Ovary (tissue), 9 donors: ENCODE data around the gene SLC6A4. TPM values are rescaled to one million over a fixed set of nuclear protein-coding genes. Genes with fewer than 3 reads are reported as not detected.
"Not testable (repeated sequence)": the region's sequence is repeated elsewhere in the genome, so short reads cannot be mapped to it uniquely, and the experiment has no call there.

Source experiments
- DNase-seq, 5 donors: peaks; one replicate each; pipeline ENCODE4 v3.0.0-alpha.2; 2019 to 2020
- H3K27ac ChIP-seq, 2 donors: fragments of 200-600 bp; one replicate each; pipeline versions ENCODE4 v1.5.1 to v1.8.0; 2019 to 2022
- H3K27me3 ChIP-seq: fragments of 200-600 bp; one replicate; pipeline ENCODE4 v1.8.0; 2022
- H3K36me3 ChIP-seq: fragments of 200-600 bp; sonication (generic); one replicate; pipeline ENCODE4 v1.5.1; 2019
- H3K4me1 ChIP-seq: one replicate; pipeline ENCODE4 v1.8.1; 2013; ENCODE audit warnings: mild to moderate bottlenecking, moderate library complexity; ENCODE audit not compliant: insufficient read depth
- H3K4me3 ChIP-seq: fragments of 200-600 bp; sonication (generic); one replicate; pipeline ENCODE4 v1.5.1; 2017
- H3K9me3 ChIP-seq, 2 donors: fragments of 200-600 bp in 1 of 2; sonication (generic) in 1 of 2; one replicate each; pipeline versions ENCODE4 v1.5.1 to v1.8.1; 2013 to 2019; ENCODE audit warnings: mild to moderate bottlenecking in 1 of 2, moderate library complexity in 1 of 2
- EP300 ChIP-seq: sonication (generic); formaldehyde crosslinking; IDR thresholded peaks from one replicate; pipeline ENCODE4 v1.6.1; 2017; ENCODE audit warnings: antibody characterized with exemption
- POLR2A ChIP-seq: fragments of 450-650 bp; IDR thresholded peaks from one replicate; pipeline ENCODE4 v1.6.1; 2017; ENCODE audit warnings: antibody characterized with exemption, mild to moderate bottlenecking, moderate library complexity
- WGBS, 3 donors: extraction: QIAGEN DNeasy Blood & Tissue Kit in 1 of 3; methylation state at CpG; one replicate each; pipeline versions ENCODE4 v1.1.5 to v1.1.7; 2013 to 2017; 5-methylcytosine and 5-hydroxymethylcytosine counted together
- intact Hi-C, 4 donors: fragments of 100-400 bp; cut with DNase I; formaldehyde crosslinking; loops; one replicate each; pipeline versions ENCODE4 v1.11.0 to v1.15.1; 2022 to 2023
- polyA plus RNA-seq, 2 donors: library from polyadenylated mRNA; stranded (reverse); fragments of 200-250 nt in 1 of 2; fragments of 350-450 nt in 1 of 2; fragmentation: Illumina TruSeq in 1 of 2; extraction: RNeasy Lipid Tissue Mini Kit (QIAGEN cat#74804) in 1 of 2; gene quantifications; one replicate each; pipeline ENCODE4 v1.2.3, GENCODE V29; 2013 to 2014
- small RNA-seq: library from RNA; depleted of rRNA; stranded (forward); fragments of <200 nt; gene quantifications from one replicate; pipeline ENCODE3, GENCODE V24; 2016
- total RNA-seq, 7 donors: library from RNA; depleted of rRNA in 2 of 7; stranded (reverse); fragments of >200 nt in 2 of 7; fragmentation: NEBNext Ultra II Directional in 3 of 7; extraction: Animal tissue kit (Norgen Biotek cat#: 25700) in 3 of 7; gene quantifications; one replicate each; pipeline versions ENCODE4 v1.1.0 to v1.2.4, GENCODE V29; 2016 to 2023
- TF ChIP-seq, protein P1 (sequence below), 3 donors: fragments of 450-650 bp in 2 of 3; fragments of 200-600 bp in 1 of 3; IDR thresholded peaks; one replicate each; pipeline versions ENCODE4 v1.5.1 to v1.8.0; 2016 to 2022; ENCODE audit warnings: antibody characterized with exemption in 3 of 3, mild to moderate bottlenecking in 1 of 3
- donor health status: DM: no; HTN: no; CAD: no; lungs with moderate emphysema.
- donor health status: DM: no; HTN: no; CAD: no.
- donor health status: Bipolar disorder and iron deficiency.
- donor health status: DM: yes; HTN: yes; CAD: no.
- donor health status: DM: no; HTN: no; CAD: no.
- donor health status: DM: yes; HTN: yes; CAD: no.

The SLC6A4 gene
- total and polyA plus RNA-seq, 9 donors, result 0.05 to 8.3 (median 0.87) TPM; not detected in 4

GRCh38 chr17:30155389-30155788 lies 80.1 kb downstream of the SLC6A4 start:
- TF ChIP-seq EP300 (no peak), POLR2A (no peak)
- TF ChIP-seq, protein P1, sequence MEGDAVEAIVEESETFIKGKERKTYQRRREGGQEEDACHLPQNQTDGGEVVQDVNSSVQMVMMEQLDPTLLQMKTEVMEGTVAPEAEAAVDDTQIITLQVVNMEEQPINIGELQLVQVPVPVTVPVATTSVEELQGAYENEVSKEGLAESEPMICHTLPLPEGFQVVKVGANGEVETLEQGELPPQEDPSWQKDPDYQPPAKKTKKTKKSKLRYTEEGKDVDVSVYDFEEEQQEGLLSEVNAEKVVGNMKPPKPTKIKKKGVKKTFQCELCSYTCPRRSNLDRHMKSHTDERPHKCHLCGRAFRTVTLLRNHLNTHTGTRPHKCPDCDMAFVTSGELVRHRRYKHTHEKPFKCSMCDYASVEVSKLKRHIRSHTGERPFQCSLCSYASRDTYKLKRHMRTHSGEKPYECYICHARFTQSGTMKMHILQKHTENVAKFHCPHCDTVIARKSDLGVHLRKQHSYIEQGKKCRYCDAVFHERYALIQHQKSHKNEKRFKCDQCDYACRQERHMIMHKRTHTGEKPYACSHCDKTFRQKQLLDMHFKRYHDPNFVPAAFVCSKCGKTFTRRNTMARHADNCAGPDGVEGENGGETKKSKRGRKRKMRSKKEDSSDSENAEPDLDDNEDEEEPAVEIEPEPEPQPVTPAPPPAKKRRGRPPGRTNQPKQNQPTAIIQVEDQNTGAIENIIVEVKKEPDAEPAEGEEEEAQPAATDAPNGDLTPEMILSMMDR (IDR thresholded peaks at IDR 0.05), result no peak
- no peak for DNase-seq
- Histone ChIP-seq H3K27me3 (no peaks in the 10 kb centered on the region), H3K4me3 (no peak overlapping the region), H3K4me1 (no peaks in the 10 kb centered on the region), H3K27ac (no peak overlapping the region), H3K9me3 (no peaks in the 10 kb centered on the region), H3K36me3 (no peaks in the 10 kb centered on the region)
- intact Hi-C loops, result no loop called here
- WGBS, 3 donors, result 95 to 98% (median 96%) methylated on average over 2 of the region's 2 CpGs

GRCh38 chr17:30153463-30153862 lies 82.0 kb downstream of the SLC6A4 start:
- Histone ChIP-seq H3K36me3 (no peaks in the 10 kb centered on the region), H3K4me3 (no peak overlapping the region), H3K27me3 (no peaks in the 10 kb centered on the region), H3K4me1 (no peaks in the 10 kb centered on the region), H3K27ac (no peak overlapping the region), H3K9me3 (no peaks in the 10 kb centered on the region)
- intact Hi-C loops, result no loop called here
- TF ChIP-seq, protein P1 (IDR thresholded peaks at IDR 0.05), result no peak
- no peak for TF ChIP-seq EP300
- DNase-seq, result no peak

GRCh38 chr17:30151471-30151870 lies 84.0 kb downstream of the SLC6A4 start:
- no peak overlapping the region for H3K27ac ChIP-seq
- TF ChIP-seq POLR2A (no peak), EP300 (no peak)
- TF ChIP-seq, protein P1 (IDR thresholded peaks at IDR 0.05), result no peak
- no peaks in the 10 kb centered on the region for H3K4me1 ChIP-seq
- WGBS, 3 donors, result 96 to 98% (median 97%) methylated on average over 4 of the region's 4 CpGs
- no peak for DNase-seq
- H3K9me3 ChIP-seq, result no peaks in the 10 kb centered on the region
- H3K36me3 ChIP-seq, result no peaks in the 10 kb centered on the region
- H3K27me3 ChIP-seq, result no peaks in the 10 kb centered on the region
- no peak overlapping the region for H3K4me3 ChIP-seq
- intact Hi-C loops, result no loop called here

DNA sequence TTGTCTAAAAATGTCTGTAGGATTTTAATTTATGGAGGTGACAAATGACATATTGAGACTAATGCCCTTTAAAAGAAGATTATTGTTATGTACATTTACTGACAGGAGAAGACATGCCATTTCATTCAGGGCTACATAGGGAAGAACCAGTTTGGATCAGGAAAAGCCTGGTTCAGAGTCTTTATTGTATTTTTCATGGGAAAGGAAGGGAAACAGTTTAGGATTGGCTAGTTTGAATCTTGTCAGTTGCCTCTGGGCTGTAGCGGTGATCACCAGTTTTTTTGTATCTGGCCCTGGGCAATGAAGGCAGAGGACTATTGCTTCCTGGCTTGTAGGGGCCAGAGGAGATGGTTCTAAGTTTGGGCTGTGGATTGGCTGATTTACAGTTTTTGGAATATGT lies 87.1 kb downstream of the SLC6A4 start:
- no peaks in the 10 kb centered on the region for H3K36me3 ChIP-seq
- no peaks in the 10 kb centered on the region for H3K9me3 ChIP-seq
- WGBS, 3 donors, result 83 to 100% (median 96%) methylated on average over 1 of the region's 1 CpG
- no peak for DNase-seq
- intact Hi-C loops, result no loop called here
- no peaks in the 10 kb centered on the region for H3K27me3 ChIP-seq
- H3K4me1 ChIP-seq, result no peaks in the 10 kb centered on the region
- TF ChIP-seq POLR2A (no peak), EP300 (no peak)
- TF ChIP-seq, protein P1 (IDR thresholded peaks at IDR 0.05), result no peak
- no peak overlapping the region for H3K27ac ChIP-seq
- H3K4me3 ChIP-seq, result no peak overlapping the region

DNA sequence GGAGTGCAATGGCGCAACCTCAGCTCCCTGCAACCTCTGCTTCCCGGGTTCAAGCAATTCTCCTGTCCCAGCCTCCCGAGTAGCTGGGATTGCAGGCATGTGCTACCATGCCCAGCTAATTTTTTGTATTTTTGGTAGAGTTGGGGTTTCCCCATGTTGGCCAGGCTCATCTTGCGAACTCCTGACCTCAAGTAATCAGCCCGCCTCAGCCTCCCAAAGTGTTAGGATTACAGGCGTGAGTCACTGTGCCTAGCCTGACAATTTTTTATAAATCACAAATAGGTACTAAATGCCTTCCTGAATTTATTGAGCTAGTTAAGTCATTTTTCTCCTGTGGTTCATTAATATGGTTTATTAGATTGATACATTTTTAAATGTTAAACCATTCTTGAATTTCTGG lies 87.6 kb downstream of the SLC6A4 start:
- H3K36me3 ChIP-seq, DNase-seq, H3K27me3 ChIP-seq, H3K9me3 ChIP-seq, H3K4me1 ChIP-seq, H3K27ac ChIP-seq, intact Hi-C loops, H3K4me3 ChIP-seq: not testable (repeated sequence)
- WGBS, 3 donors, result 97 to 99% (median 98%) methylated on average over 6 of the region's 6 CpGs

Small RNA genes within 50 kb of the gene (small RNA-seq; reads per million reads assigned to genes)
- gene RF00154, result 10.8 reads per million, percentile 84 among the genes with 10 or more reads in this experiment

Other genes starting within 250 kb of the SLC6A4 start
- gene NSRP1, start 118.9 kb downstream of the SLC6A4 start, total RNA-seq, result 10 to 100 TPM; 19.0 to 42.1 (median 26.6) TPM
- gene NSRP1, start 118.9 kb downstream of the SLC6A4 start, polyA plus RNA-seq, result 10 to 100 TPM; 23.5 to 38.9 TPM
- gene BLMH, start 56.2 kb upstream of the SLC6A4 start, total RNA-seq, result 10 to 100 TPM; 12.9 to 27.6 (median 23.1) TPM
- gene BLMH, start 56.2 kb upstream of the SLC6A4 start, polyA plus RNA-seq, result 10 to 100 TPM; 17.3 to 32.0 TPM
- gene TMIGD1, start 98.4 kb upstream of the SLC6A4 start, total RNA-seq, result under 1 TPM in 1 of 7 donors, not detected in 6; 0.36 TPM
- gene TMIGD1, start 98.4 kb upstream of the SLC6A4 start, polyA plus RNA-seq, result not detected
- 10 to 100 TPM; 24.4 to 53.8 (median 30.8) TPM for gene CPD, start 143.2 kb upstream of the SLC6A4 start, total RNA-seq
- gene CPD, start 143.2 kb upstream of the SLC6A4 start, polyA plus RNA-seq, result 10 to 100 TPM in 1 of 2 donors, 1 to 10 TPM in 1; 8.6 to 18.9 TPM
- 10 to 100 TPM; 26.1 to 61.1 (median 53.9) TPM for gene GOSR1, start 241.7 kb upstream of the SLC6A4 start, total RNA-seq
- 10 to 100 TPM; 19.1 to 66.9 TPM for gene GOSR1, start 241.7 kb upstream of the SLC6A4 start, polyA plus RNA-seq